ENCODE results near the gene CGB3.

- TF ChIP-seq POLR2AphosphoS5 (IDR thresholded peaks at IDR 0.05) = no peak
- TF ChIP-seq POLR2A (IDR thresholded peaks at IDR 0.05) = no peak
- TF ChIP-seq CTCF (IDR thresholded peaks at IDR 0.05 in 8 of 11, conservative IDR thresholded peaks at IDR 0.05 in 3 of 11) = no peak
Observed at GRCh38 chr19:49017041-49017665, 7.0 kb downstream of the CGB3 start, which contains the start of gene LHB.
